CD1c-positive myeloid dendritic cell (primary cell): Measurements from ENCODE around the gene LRRFIP1.
"Not testable (repeated sequence)": the region's sequence is repeated elsewhere in the genome, so short reads cannot be mapped to it uniquely, and the experiment has no call there.

Experiments used
- DNase-seq: peaks from one replicate; pipeline ENCODE4 v3.0.0-alpha.2; 2016; ENCODE audit errors: extremely low spot score

Gene LRRFIP1

DNA sequence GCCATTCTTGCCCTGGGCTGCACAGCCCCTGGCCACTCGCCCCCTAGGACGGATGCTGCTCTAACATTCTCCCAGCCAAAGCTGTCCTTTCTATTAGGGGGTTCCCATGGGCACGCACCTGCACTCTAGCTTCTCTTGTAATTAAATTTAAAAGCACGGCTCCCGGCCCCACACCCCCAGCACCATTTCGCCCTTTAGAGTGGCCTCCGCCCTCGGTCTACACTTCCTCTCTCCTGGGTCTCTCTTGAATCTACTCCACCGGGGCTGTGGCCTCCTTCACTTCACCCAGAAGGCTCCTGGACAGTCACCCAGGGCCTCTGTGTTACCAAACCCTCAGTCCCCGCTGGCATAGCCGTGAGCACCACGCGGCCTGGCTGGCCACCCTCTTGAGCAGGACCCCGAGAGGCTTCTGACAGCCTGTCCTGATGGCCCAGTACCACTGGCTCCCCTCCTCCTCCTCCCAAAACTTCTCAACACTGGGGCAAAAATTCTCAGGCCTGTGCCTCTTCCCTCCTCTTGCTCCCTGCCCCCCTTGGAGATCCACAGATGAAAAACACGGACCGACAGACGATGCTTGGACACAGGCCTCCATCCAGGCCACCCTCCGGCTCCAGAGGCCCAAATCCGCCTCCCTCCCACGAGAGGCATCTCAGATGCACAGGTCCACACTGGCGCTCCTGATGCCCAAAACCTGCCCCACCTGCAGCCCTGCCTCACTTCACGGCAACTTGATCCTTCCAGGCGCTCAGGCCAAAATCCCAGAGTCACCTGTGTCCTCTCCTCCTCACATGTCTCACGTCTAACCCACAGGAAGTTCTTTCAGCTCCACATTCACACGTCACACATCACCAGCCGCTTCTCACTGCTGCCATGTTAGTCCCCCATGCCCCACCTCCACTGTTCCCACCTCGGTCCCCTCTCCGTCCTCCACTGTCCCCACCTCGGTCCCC, 29.9 kb upstream of the LRRFIP1 start:
- DNase-seq, result no peak

GRCh38 chr2:237598468-237599208, 28.7 kb upstream of the LRRFIP1 start:
- no peak for DNase-seq

GRCh38 chr2:237599465-237600110, 27.8 kb upstream of the LRRFIP1 start:
- no peak for DNase-seq

GRCh38 chr2:237600205-237600846, 27.1 kb upstream of the LRRFIP1 start:
- DNase-seq, result no peak

- DNase-seq, result no peak
Measured at GRCh38 chr2:237601453-237602116, 25.8 kb upstream of the LRRFIP1 start.

DNA sequence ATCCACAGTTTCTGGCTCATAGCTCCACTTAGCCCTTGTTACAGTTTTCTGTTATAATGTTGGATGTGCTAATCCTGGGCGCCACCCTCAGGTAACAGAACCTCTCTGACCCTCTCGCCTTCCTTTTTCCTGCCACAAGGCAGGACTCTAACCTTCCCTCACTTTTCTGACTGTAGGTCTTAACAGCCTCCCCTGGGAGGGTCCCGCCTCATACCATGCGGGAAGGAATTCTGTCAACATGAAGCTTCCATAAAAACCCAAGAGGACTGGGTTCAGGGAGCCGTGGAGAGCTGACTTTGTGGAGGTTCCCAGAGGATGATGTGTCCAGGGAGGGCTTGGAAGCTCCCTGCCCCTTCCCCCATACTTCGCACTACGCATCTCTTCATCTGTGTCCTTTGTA, 25.0 kb upstream of the LRRFIP1 start:
- DNase-seq, result no peak

GRCh38 chr2:237603049-237603717, 24.2 kb upstream of the LRRFIP1 start:
- no peak for DNase-seq

DNA sequence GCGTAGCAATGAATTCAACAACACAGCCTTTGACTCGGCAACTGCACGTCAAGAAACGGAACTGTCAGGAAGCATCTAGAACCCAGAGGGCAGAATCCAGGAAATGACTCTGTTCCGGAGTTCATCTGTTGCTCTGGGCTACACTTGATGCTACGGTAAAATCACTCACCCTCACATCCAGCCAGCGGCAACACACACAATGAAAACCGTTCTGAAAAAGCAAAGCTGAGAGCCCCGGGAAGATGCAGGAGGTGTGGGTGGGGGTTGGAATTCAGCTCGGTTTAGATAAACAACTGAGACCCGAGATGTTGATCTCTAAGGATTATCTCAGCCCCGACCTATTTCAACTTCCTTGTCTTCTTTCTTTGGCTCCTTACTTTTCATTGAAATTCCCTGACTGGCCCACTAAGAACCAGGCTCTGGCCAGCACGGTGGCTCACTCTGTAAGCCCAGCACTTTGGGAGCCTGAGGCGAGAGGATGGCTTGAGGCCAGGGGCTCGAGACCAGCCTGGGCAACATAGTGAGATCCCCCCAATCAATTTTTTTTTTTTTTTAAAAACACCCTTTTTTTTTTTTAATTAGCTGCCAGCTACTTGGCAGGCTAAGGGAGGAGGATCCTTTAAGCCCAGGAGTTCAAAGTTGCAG, 23.5 kb upstream of the LRRFIP1 start:
- peak; percentile 63 for DNase-seq

- DNase-seq, result no peak
Measured at GRCh38 chr2:237604391-237604790, 23.0 kb upstream of the LRRFIP1 start.

DNA sequence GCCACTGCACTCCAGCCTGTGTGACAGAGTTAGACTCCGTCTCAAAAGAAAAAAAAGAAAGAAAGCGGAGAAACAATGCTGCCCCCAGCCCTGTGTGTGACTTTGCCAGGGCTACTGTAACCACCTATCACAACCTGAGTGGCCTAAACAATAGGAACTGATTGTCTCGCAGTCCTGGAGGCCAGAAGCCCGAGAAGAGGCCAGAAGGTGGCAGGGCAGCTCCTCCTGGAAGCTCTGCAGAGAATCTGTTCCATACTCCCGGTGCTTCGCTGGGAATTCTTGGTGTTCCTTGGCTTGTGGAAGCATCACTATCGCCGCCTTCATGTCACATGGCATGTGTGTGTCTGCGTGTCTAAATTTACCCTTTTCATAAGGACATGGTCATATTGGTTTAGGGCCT, 22.4 kb upstream of the LRRFIP1 start:
- no peak for DNase-seq

DNA sequence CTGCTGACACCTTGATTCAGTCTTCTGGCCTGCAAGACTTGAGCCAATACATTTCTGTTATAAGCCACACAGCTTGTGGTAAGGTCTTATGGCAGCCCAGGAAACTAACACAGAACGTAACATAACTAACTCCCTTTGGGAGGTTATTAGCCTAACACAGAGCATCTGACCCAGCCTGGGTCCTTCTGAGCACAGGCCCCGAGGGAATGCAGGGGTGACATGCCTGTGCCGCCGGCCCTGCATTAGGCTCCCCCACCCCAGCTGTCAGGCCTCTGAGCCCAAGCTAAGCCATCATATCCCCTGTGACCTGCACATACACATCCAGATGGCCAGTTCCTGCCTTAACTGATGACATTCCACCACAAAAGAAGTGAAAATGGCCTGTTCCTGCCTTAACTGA, 20.9 kb upstream of the LRRFIP1 start:
- DNase-seq, result not testable (repeated sequence)

GRCh38 chr2:237612527-237613357, 14.6 kb upstream of the LRRFIP1 start:
- no peak for DNase-seq

GRCh38 chr2:237613679-237614078, 13.7 kb upstream of the LRRFIP1 start:
- no peak for DNase-seq

- no peak for DNase-seq
Measured at GRCh38 chr2:237614151-237614720, 13.2 kb upstream of the LRRFIP1 start.

DNA sequence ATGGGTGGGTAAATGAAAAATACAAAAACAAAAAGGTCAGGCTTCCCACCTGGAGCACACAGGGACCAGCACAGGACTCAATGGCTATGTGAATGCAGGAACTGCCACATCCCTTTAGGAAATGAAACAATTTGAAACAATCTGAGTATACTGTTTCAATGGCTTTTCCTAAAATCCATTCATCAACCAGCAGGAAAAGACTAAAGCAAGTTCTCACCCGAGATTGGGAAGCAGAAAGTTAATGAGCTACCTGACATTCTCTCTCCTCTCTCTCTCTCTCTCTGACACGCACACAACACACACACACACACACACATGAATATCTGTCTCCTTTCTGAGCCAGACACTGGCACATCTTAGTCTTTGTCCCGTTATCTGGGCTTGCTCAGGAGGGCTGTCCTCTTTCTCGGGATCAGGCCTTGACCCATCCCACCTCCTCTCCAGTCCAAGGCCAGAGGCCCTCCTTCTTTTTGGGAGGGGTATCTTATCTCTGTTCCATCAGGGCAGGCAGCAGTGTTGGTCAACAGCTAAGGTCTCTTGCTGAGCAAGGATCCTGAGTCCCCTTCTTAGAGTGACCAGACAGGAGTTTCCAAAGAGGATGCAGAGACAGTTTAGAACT, 11.6 kb upstream of the LRRFIP1 start:
- DNase-seq, result no peak

- no peak for DNase-seq
Measured at GRCh38 chr2:237616373-237616733, 11.0 kb upstream of the LRRFIP1 start.

GRCh38 chr2:237616734-237617586, 10.4 kb upstream of the LRRFIP1 start:
- DNase-seq, result no peak

DNA sequence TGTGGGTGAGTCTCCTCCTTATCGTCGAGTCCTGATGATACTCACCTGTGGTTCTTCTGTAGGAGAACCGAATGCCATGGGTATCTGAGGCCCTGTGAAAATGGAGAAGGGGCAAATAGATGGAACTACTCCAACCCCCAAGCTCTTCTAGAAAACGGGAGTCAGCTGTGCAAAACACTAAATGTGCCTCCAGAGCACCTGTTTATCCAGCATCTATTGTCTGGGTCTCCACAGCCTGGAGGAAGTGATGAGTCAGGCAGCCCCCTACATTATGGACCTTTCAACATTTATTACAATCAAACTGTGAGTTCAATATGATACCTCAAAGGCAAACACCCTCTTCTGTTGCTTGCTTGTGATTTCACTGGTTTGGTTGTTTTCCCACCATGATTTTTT, 9.8 kb upstream of the LRRFIP1 start:
- DNase-seq, result no peak
